GM18909 (cell line): ENCODE data around the gene THBS2.

Source experiments
- ATAC-seq: cut with Tn5 transposase; IDR thresholded peaks from one replicate; pipeline ENCODE4 v1.9.1; 2021; ENCODE audit warnings: mild to moderate bottlenecking; ENCODE audit not compliant: unreplicated experiment, poor library complexity

The THBS2 gene

DNA sequence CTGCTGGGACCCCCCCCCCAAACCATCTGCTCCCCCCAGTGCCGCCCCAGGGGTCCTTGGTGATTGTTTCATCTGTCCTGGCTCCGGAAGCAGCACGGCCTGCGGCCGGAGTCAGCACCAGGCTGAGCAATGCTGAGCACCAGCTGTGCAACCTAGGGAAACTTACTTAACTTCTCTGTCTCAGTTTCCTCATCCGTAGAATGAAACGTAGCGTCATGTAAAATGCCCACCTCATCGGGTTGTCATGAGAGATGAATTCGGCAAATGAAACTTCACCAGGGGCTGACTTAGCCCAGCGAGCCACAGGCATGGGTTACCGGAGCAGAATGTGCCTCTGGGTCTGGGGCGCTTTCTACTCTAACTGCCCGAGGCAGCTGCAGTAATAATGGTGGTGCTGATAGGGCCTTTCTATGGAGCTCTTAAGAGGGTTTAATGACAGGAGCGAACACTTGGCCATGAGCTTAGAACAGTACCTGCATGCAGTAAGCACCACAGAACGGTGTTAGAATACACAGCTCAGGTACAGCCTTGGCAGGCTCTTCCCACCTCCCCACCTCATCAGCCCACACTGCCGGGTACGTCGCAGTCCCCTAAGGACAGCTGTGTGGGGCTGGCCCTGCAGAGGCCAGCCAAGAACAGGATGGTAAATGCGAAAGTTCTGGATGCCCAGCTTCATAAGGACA, 1.7 kb downstream of the THBS2 start:
- ATAC-seq = no peak

DNA sequence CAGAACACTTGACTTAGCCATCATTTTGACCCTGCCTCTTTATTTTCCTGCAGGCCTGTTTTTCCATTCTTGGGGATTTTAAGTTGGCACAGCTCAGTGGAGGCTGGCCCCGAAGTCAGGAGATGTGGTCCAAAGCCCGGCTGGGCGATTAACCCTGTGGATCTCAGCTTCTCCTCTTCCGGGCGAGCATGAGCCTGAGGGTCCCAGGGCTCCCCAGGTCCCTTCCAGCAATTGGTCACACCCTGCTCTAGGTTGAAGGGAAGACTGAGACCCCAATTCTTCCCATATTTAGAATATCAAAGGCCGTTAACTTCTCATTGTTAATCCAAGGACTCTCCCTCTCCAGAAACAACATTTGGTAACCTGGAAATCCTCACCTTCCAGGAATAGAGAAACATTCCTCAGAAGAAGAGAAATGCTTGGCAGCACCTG, 2.3 kb downstream of the THBS2 start:
- ATAC-seq = no peak

- ATAC-seq = no peak
Measured at GRCh38 chr6:169250660-169251059, 3.0 kb downstream of the THBS2 start.

DNA sequence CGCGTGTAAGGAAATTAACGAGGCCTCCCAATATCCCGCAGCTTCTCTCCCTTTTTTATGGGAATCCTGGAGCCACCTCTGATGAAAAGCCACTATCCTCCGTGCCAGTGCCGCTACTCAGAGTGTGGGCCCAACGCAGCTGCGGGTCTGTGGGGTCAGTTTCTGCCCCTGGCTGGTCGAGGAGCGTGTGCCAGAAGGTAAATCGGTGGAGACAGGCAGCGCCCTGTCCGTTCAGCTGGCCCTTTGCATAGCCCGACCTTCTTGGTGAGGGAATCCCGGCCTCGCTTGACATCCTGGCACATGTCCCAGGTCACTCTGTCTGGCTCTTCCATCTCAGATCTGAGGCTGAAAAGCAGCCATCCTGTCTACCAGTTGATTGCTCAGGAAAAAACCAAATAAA, 4.6 kb downstream of the THBS2 start:
- no peak for ATAC-seq

DNA sequence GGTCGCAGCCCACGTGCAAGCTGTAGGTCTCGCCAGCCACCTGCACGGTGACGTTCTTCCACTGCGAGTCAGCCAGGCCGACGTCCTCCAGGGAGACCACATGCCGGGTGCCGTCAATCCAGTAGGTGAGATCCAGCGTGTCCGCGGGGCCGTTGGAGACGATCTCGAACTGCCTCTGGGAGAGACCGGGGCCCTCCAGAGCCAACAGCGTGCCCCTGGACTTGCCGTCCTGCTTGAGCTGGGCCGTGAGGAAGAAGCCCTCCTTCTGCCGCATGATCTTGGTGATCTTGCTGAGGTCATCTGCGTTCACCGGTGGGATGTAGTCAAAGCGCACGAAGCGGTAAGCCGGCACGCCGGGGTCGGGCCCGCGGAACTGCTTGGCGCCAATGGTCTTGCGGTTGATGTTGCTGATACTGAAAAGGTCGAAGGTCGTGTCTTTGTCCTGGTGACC, 5.1 kb downstream of the THBS2 start:
- ATAC-seq = no peak

DNA sequence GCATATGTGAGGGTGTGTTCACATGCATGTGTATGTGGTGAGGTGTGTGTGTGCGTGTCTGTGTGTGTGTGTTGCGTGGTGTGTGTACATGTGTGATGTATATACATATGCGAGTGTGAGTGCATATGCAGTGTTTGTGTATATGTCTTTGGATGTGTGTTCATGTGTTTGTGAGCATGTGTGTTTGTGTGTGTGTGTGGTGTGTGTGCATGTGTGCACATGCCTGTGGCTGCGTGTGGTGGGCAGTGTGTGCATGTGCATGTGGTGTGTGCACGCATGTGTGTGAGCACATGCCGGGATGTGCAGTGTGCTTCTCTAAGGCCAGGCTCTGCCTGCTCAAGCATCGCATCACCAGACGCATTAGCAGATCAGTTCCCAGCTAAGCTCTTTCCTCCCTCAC, 5.7 kb downstream of the THBS2 start:
- ATAC-seq = no peak

- no peak for ATAC-seq
Measured at GRCh38 chr6:169247419-169247818, 6.2 kb downstream of the THBS2 start.

GRCh38 chr6:169246445-169246844, 7.2 kb downstream of the THBS2 start:
- no peak for ATAC-seq

DNA sequence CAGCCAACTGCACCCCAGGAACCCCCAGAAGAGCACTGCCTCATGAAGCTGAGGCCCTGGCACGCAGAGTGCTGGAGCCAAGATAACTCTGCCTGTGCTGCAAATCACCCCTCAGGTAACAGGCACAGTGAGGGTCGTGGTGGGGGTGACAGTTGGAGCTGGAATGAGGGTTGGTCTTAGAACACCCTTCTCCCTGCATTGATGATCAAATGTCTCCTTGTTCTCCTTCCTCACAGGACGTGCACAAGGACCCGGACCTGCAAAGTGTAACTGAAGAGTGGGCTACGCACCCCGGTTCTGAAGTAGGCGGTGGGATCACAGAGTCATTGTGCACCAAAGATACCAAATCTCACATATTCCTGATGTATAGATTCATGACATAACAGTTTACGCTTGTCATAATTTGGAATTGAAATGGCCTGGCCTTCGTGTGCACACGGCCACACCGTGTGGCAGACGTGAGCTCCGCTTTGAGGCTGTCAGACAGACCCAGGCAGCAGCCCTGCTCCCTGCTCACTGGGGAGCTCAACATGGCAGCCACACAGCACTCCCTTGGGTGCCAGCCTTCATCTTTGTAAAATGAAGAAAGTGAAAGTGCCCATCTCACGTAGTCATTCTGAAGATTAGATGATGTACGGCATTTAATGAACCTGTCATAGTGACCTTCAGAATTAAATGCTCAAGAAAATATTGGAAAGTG, 8.8 kb downstream of the THBS2 start:
- no peak for ATAC-seq

DNA sequence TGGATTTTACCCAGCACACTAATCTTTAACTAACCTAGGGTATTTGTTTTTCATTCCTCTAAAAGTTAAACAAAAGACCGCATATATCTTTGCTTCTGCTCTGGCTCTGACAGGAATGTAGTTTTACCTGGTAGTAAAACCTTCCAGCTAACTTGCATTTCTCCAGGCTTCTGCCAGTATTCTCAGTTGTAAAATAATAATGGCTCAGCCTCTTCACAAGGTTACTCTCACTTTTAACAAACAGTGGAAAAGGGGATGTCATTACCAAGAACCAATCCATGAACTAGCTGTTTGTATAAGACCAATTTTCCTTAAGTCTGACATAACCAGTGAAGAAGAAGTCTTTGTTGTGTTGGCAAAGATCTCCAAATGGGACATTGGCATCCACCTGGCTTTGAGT, 10.0 kb downstream of the THBS2 start:
- no peak for ATAC-seq

DNA sequence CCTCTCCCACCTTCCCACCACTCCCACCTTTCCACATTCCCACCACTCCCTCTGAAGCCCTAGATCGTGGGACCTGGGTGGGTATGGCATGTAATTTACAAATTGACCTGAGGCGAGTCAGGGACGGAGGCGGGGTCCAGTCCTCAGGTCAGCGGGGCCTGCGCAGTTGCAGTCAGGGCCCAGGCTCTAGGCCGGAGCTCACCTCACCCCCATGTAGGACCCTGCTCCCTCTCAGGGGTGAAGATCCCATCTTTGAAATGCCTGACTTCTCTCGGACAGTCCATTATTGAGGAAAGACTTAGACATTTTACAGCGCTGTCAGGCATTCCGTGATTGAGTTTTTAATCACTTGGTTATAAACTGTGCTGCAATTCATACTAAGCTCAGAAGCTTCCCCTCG, 10.5 kb downstream of the THBS2 start:
- ATAC-seq = no peak

GRCh38 chr6:169241688-169242350, 11.8 kb downstream of the THBS2 start:
- no peak for ATAC-seq

DNA sequence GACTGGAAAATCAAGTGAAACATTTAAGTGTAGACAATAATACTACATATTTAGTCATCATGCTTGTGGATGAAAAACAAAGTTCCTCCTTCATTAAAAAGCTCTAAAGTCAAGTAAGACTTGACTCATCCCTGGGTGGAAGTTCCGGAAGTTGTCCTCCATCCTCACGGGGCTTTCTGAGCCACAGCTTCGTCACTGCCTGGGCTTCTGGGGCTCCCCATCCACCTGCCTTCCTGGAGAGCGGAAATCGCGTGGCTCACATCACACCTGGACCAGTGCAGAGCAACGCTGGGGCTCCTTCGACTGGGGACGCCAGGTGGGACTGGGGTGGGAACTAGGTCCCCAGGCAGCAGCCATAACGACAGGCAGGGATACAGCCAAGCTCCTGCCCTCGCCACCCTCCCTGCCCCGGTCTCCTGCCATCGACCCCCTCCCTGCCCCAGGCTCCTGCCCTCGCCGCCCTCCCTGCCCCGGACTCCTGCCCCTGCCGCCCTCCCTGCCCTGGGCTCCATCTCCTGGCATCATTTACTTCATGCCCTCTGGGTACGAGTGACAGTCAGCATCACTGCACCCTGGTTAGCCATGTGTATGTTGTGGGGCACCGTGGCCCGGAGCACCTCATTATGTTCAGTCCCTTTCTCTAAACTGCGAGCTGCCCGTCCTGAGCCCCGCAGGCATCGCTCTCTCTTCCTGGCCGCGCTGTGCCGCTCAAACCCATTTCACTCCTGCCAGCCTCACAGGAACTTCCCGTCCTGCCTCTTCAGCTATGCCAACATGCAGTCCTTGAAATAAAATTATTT, 12.9 kb downstream of the THBS2 start:
- ATAC-seq = no peak

- ATAC-seq = no peak
Measured at GRCh38 chr6:169240125-169240524, 13.5 kb downstream of the THBS2 start.

DNA sequence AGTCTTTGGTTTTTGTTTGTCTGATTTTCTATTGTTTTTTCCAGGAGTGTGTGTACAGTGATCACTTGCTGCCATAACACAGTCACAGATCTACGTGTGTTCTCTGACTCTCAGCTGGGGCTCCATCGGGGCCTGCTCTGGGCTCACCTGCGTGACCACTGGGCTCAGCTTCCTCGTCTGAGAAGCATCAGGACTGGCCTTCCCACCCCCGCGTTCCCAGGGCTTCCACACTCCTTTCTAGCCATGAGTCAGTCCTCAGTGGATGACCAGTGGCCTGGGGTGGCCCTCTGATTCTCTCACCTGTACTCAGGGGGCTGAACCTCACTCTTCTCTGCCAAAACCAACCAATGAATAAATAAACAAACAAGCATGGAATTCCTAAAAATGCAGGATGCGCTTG, 14.5 kb downstream of the THBS2 start:
- ATAC-seq = no peak

- ATAC-seq = no peak
Measured at GRCh38 chr6:169238766-169239165, 14.9 kb downstream of the THBS2 start.

DNA sequence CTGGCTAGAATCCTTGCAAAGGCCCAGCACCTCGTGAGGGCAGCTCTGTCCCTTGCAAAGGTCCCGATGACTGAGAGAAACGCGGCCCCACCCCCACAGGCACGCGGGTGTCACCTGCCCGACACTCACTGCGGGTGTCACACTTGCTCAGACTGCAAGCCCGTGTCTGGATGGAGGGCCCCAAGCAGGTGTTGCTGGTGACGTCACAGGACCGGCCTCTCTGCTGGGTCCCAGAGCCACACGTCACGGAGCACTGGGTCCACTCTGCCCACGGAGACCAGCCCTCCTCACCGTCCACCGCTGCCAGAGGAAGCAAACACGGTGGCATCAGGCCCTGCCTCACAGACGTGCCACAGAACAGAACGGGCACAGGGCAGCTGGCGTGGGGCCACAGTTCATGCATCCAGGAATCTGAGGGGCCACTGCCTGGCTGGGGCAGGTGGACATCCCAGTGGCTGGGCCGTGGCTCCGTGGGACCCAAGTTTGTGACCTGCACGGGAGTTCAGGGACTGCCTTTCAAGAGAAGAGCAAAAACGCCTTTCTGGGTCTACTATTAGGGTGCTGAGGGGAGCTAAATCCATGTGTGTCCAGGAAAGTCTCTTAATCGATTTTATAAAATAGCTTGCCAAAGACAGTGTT, 16.0 kb downstream of the THBS2 start:
- no peak for ATAC-seq

DNA sequence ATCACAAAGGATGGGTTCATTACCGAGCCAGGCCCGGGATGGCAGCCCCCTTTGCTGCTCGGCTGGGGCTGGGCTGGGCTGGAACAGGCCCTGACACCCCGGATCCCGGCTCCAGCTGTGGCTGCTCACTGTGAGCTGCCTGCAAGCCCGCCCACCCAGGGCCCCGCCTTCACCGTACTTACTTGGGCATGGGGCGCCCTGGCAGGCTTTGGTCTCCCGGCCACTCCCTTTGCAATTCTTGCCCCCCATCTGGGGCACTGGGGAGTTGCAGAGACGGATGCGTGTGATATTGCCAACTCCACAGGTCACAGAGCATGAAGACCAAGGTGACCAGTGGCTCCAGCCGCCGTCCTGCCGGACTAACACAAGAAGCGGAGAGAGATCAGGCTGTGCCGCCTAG, 16.7 kb downstream of the THBS2 start:
- no peak for ATAC-seq

DNA sequence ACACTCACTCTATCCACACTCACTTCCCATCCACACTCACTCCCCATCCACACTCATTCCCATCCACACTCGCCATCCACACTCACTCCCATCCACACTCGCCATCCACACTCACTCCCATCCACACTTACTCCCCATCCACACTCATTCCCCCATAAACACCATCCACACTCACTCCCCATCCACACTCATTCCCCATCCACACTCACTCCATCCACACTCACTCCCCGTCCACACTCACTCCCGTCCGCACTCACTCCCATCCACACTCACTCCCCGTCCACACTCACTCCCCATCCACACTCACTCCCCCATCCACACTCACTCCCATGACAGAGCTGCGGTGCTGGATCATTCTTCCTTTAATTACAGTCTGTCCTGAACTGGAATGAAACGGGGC, 17.1 kb downstream of the THBS2 start:
- no peak for ATAC-seq

GRCh38 chr6:169235286-169235685, 18.4 kb downstream of the THBS2 start:
- ATAC-seq = no peak
